Activated CD8-positive, alpha-beta memory T cell treated with anti-CD3 and anti-CD28 coated beads, Interleukin-2, amount 50 U/mL, for 1 hour (primary cell): Measurements from ENCODE around the gene TMEM40.
"Not testable (repeated sequence)": the region's sequence is repeated elsewhere in the genome, so short reads cannot be mapped to it uniquely, and the experiment has no call there.

Experiments
- DNase-seq: peaks from one replicate; pipeline ENCODE4 v3.0.0-alpha.2; 2020; ENCODE audit errors: extremely low read depth

TMEM40 gene

DNA sequence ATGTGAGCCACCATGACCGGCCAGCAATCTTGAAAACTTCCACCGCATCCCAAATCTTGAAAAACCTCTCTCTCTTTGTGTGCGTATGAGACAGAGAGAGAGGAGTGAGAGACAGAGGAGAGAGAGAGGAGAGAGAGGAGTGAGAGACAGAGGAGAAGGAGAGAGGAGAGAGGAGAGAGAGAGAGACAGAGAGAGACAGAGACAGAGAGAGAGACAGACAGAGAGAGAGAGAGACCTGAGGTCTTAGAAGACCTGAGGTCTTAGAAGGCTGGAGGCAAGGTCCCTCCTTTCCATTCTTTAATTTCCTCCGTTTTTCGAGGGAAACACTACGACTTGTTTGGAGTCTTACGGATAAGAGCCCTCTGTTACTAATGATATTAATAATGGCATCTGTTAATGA is 39.5 kb downstream of the TMEM40 start:
- DNase-seq: no peak

DNA sequence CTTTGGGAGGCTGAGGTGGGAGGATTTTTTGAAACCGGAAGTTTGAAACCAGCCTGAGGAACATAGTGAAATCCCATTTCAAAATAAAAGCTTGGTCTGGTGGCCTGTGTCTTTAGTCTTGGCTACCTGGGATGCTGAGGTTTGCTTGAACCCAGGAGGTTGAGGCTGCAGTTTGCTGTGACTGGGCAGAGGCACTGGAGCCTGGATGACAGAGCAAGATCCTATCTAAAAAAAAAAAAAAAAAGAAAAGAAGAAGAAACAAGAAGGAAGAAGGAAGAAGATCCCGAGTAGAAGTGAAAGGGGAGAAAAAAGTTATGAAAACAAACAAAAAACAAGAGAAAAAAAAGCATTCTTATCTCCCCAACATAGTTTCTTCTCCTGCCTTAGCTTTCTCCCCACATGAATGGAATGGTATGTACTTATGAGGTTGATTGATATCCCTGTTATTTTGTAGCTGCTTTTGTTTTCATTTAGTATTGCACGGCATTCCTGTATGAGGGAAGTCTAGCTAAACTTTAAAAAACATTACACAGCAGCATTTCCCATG is 42.4 kb downstream of the TMEM40 start:
- DNase-seq: no peak

- DNase-seq: no peak
These were observed 44.8 kb downstream of the TMEM40 start for GRCh38 chr3:12714278-12714677.

GRCh38 chr3:12710062-12710461 is 49.0 kb downstream of the TMEM40 start:
- DNase-seq: no peak

DNA sequence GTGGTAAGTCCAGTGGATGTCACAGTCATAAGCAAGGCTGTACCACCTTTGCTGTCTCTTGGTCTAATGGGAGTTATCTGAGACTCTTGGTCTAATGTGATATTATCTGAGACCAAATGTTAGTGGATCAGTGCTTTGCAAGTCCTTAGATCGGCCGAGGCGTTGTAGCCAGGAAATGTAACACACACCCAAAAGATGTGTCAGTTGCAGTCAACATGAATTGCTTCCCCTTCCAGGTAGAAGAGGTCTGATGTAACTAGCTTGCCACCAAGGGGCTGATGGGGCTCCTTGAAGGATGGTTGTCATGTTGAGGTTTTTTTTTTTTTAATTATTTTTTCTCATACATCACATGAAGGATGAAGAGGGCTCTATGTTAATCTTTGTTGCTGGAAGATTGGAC is 49.7 kb downstream of the TMEM40 start:
- no peak for DNase-seq

DNA sequence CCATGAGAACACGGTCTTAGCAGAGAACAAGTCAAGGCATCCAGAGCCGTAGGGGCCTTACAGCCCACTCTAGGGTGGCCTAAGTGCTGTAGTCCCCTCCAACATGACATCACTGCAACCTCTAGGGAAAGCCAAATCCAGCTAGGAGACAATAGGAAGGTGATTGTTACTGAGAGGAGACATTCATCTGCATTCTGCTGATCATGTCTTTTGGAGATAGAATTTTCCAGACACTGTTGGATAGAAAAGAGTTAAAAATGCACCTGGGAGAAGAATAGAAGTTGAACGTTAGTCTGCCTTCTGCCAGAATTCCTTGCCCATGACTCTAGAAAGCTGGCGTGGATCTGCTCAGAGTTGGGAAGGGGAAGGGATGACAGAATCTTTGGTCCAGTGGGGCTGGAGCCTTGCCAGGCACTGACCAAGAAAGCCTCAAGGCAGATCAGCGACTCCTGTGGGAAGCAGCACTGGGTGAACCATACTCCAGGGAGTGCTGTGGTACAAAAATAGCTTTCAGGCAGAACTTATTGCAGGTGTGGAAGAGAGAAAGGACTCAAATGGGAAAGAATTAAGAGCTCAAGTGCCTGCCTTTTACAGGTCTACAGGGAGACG is 50.4 kb downstream of the TMEM40 start:
- DNase-seq: no peak

- no peak for DNase-seq
These were observed 51.6 kb downstream of the TMEM40 start for GRCh38 chr3:12707449-12707848.

DNA sequence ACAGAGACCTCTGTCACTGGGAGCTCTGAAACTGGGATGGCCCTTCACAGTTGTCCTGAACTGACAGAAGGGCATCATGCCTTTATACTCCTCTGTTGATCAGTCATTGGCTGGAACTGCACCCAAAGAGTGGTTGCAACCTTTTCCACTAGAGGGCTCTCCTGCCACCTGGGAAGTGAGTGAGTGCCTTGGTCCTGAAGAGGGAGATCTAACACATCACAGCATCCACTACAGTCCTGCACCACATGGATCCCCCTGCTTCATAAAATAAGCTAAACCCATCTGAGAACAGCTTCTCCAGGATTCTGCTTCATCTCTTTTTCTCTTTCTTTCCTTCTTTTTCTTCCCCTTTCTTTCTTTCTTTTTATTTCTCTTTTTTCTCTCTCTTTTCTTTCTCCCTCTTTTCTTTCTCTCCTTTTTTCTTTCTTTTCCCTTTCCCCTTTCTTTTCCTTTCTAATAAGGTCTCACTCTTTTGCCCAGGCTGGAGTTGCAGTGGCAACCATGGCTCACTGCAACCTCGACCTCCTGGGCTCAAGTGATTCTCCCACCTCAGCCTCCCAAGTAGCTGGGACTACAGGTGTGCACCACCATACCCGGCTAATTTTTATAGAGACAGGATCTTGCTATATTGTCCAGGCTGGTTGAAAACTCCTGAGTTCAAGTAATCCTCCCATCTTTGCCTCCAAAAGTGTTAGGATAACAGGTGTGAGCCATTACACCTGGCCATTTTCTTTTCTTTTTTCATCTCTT is 52.4 kb downstream of the TMEM40 start:
- peak; percentile 11 for DNase-seq

- no peak for DNase-seq
These were observed 53.1 kb downstream of the TMEM40 start for GRCh38 chr3:12705981-12706380.

DNA sequence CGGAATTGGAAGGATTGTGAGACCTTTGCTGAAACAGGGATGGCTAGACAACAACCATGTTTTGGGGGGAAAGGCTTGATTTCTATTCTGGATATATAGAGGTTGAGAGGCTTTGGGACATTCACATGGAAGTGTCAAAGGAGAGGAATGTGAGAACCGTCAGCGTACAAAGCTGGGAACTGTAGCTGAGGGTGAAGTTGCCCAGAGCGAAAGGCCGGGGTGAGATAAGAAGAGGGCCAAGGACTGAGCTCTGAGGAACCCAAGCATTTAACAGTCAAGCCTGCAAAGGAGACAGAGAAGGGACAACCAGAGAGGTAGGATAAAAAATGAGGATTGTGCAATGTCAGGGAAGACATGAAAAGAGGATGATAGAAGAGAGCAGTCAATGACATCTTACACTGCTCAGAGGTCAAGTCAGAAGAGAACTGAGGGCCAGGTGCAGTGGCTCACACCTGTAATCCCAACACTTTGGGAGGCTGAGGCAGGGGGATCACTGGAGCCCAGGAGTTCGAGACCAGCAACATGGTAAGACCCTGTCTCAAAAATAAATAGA is 53.6 kb downstream of the TMEM40 start:
- DNase-seq: no peak

DNA sequence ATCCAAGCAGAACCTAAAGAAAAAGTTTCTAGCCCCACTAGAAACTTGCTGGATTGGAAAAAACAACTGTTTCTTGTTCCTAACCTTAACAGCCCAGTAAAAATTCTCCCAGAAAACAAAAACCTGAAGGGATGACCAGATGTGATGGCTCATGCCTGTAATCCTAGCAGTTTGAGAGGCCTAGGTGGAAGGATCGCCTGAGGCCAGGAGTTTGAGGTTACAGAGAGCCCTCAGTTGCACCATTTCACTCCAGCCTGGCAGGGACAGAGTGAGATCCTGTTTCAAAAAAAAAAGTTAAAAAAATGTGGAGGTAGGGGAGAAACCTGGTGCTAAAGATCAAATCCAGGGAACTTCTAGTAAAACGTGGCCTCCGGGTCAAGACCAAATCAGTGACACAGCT is 56.6 kb downstream of the TMEM40 start:
- DNase-seq: no peak

DNA sequence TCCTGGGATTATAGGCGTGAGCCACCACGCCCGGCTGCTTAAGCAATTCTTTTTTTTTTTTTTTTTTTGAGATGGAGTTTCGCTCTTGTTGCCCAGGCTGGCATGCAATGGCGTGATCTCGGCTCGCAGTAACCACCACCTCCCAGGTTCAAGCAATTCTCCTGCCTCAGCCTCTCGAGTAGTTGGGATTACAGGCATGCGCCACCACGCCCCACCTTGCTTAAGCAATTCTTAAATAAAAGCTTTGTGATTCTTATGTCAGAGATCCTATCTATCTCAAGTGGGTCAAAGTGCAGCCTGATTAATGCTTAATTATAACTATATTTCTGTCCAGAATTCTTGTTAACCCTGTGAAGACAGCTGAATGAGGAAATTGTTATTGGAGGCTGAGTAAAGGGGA is 57.5 kb downstream of the TMEM40 start:
- not testable (repeated sequence) for DNase-seq

- no peak for DNase-seq
These were observed 58.3 kb downstream of the TMEM40 start for GRCh38 chr3:12700800-12701199.

DNA sequence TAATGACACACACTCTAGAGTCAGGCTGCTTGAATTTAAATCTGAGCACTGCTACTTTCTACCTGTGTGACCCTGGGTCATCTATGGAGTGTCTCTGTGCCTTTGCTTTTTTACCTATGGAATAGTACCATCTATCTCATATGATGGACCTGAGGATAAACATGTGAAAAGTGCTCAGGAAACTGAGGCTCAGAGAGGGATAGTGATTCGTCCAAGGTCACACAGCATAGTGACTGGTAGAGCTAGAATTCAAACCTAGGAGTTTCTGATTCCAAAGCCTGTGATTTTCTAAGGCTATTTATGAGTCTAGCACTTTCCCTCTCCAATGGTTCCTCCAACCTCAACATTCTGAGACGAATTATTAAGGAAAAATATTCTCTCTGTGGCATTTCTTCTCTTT is 63.1 kb downstream of the TMEM40 start:
- no peak for DNase-seq

GRCh38 chr3:12695112-12695511 is 63.9 kb downstream of the TMEM40 start:
- DNase-seq: no peak

GRCh38 chr3:12692444-12692843 is 66.6 kb downstream of the TMEM40 start:
- DNase-seq: no peak

GRCh38 chr3:12689997-12690711 is 68.9 kb downstream of the TMEM40 start:
- DNase-seq: no peak

- no peak for DNase-seq
These were observed 71.1 kb downstream of the TMEM40 start for GRCh38 chr3:12687948-12688347.

DNA sequence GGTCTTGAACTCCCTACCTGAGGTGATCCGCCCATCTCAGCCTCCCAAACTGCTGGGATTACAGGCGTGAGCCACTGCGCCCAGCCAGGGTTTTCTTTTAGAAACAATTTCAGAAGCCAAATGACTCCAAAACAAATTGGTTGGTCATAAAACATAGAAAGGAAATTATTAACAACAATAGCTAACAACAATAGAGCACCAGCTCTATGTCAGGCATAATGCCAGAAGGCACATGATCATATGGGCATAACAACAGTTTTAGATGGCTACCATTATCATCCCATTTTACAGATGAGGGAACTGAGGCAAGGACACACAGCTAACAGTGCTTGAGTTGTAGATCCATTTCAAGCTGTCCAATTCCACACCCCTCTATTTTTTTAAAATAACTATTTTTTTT is 73.0 kb downstream of the TMEM40 start:
- DNase-seq: no peak
